Fibroblast of skin of right biceps (primary cell): ENCODE results near the gene CDYL2.
"Not testable (repeated sequence)": the region's sequence is repeated elsewhere in the genome, so short reads cannot be mapped to it uniquely, and the experiment has no call there.

Source experiments
- DNase-seq: peaks from one replicate; pipeline ENCODE4 v3.0.0-alpha.2; 2013

The CDYL2 gene

DNA sequence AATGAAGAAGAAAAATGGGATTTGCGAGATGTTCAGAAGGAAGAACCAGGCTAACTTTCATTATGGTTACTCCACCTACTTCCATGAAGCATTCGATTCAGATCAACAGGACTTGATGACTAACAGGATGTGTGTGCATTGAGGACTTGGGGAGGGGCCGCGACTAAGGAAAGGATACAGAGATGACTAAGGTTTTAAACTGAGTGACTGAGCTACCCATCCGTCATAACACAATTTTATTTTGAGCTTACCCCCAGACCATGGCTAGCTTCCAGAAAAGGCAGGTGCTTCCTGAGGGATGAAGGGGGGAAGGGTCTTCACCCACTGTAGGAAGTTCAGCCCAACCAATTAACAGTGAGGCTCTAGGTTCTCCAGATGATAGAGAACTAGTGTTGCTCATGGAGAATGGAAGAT, 2.5 kb upstream of the CDYL2 start:
- peak; percentile 87 for DNase-seq

DNA sequence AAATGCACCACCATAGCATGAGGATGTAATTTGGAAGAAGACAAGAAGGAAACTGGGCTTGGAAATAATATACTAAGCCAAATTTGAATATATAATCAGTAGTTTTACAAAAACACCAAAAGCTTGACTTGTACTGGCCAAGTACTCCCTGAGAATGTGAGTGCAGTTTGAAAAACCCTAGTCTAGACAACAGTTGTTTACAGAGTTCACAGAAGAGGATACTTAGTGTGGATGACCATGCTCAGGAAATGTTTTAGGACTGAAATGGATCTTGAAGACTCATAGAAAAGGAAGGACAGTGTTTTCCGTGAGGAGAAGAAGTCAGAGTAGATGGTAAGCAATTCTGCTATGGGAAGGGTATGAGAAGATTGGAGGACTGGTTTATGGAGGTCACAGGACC, 1.9 kb upstream of the CDYL2 start:
- DNase-seq: no peak

DNA sequence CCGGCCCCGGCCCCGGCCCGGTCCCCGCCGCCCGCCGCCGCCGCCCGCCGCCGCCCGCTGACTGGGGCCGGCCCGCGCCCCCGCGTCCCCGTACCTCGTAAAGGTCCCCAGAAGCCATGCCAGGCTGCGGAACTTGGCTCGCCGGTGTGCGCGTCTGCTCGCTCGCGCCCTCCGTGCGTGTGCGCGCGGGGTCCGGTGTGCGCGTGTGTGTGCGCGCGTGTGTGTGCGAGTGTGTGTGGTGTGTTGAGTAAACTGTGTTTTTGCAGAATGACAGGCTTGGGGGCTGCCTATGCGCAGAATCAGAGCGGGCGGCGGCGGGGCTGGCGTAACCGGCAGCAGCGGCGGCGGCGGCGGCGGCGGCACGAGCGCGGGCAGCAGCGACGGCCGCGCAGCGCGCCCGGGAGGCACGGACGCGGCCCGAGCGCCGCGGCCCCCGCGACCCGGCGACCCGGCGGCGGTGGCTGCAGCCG, 307 bp downstream of the CDYL2 start:
- peak; percentile 73 for DNase-seq

DNA sequence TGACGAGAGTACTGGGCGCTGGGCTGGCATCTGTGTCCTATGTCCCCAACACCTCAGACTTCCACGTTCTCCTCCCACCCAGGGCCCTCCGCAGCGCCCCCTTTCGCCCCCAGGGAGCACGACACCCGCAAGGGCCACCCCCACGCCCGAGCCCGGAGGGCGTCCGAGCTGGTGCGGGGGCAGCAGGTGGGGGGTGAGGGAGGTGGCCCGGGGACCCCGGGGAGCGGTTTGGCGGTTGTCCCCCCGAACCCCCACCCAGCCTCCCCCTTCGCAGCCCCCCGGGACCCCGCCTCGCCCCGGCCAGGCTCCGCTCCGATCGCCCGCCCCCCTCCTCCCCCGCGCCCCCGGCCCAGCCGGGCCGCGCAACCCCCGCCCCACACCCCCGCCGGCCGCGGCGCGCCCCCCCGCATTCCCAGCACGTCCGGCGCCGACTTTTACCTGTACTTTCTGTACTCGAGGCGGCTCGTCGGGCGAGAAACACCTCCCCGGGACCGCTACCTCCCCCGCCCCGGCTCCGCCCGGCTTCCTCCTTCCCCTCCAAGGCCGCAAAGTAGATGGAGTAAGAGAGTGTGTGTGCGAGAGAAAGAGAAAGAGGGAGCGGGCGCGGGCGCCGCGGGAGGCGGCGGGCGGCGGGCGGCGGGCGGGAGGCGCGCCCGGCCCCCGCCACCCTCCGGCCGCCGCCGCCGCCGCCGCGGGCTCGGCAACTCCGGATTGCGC, 901 bp downstream of the CDYL2 start:
- DNase-seq: peak; percentile 28

DNA sequence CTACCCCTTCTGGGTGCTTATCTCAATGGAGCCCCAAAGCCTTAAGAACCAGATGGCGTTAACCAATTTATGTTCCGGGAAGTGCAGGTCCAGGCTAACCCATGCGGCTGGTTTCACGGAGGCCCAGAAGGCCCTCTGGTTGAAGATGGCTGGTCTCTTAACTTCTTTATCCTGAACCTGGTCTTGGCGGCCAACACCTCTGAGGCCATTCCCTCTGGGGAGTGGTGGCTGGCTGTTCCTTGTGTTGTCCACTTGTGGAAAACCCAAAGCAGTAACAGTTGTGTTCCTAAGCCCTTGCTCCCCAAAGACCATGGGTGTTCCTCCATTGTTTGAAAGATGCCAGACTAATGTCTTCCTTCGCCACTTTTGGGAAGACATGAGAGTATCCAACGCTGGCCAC, 1.5 kb downstream of the CDYL2 start:
- no peak for DNase-seq

DNA sequence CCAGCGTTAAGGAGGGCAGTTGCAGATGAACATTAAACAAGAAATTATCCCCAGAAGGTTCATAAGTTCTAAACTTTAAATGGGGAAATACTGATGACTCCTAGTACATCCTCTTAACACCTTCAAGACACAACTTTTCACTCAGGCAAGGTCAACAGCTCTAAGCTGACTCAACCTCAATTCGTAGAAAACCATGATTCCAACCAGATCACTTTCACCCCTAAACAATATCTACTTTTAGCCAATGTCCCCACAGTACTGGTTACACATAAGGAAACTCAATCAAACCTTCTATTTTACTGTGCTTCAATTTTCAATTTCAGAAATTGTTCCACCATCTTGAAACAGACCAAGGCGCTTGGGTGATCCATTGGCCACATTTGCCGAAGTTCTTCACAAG, 2.3 kb downstream of the CDYL2 start:
- no peak for DNase-seq

DNA sequence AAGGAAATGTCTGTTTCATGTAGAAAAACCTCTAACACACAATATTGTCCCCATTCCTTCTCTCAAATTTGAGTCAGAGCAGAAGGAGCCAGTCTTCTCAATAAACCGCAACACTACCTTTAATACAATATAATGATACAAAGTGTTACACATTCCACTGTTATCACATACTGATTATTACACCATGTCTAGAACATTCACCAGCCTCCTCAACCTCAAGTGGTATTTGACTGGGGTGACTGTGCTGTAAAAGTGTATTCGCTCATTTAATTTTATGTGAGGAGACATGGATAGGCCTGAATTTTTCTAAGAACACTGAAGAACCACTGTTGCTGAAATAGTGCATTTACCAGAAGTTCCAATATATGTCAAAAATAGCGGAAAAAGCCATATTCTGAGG, 10.3 kb downstream of the CDYL2 start:
- DNase-seq: no peak

DNA sequence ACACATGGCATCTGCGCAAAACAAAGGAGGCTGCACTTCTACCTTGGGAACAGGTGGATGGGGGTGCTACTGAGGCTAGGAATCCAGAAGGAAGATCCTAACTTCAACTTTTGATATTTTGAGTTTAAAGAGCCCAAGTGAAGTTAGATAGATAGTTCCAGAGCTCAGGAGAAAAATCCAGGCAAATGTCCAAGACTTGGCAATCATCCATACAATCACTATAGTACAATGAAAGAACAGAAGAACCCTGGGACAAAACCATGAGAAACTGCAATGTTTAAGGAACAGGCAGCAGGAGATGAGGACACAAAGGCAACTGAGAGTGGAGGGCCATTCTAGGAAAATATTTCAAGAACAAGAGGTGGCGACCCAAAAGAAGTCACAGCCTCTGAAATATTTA, 12.4 kb downstream of the CDYL2 start:
- DNase-seq: peak; percentile 9

DNA sequence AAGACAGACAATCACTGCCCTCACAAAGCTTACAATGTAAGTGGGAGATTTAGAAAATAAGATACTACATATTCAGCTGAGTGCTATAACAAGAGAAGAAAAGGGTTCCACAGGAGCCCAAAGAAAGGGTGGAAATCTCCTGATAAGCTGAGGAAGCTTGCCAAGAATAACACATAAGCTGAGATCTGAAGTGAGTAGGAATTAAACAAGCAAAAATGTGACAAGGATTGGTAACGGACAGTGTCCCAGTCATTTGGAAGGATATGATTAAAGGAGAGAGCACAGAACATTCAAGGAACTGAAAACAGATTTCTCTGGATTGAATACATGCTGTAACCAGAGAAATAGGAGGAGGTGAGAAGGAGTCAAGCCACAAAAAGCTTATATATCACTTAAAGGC, 13.0 kb downstream of the CDYL2 start:
- no peak for DNase-seq

DNA sequence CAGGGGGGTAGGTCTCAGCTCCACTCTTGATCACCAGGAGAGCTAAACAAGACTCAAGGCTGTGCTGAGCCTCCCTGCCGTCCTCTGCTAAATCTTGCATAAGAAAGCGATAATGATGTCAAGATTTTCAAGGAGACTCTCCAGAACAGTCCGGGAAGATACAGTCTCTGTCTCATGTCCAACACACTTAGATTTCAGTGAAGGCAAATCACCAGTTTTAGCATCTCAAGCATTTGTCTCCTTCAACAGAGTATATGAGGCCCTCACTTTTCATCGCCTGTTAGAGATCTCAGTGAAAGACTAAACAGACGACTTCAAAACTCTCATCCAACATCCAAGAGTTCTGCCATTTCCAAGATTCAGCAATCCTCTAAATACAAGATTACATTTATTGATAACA, 13.6 kb downstream of the CDYL2 start:
- no peak for DNase-seq

DNA sequence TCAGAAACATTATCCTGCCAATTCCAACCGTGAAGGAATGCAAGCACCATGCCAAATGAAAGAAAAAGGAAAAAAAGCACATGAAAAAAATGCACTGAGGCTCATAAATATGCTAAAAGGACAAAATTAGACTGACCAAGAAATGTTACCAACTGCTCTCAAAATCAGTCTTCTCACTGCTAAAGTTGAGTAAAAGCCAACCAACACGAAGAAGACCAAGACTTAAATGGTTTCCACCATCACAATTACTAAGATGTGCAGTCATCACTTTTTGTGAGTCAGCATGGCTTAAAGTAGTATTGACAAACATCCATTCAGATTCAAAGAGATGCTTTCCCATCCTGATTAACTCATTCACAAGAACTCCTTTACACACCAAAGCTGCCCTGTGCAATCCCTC, 16.4 kb downstream of the CDYL2 start:
- peak; percentile 8 for DNase-seq

DNA sequence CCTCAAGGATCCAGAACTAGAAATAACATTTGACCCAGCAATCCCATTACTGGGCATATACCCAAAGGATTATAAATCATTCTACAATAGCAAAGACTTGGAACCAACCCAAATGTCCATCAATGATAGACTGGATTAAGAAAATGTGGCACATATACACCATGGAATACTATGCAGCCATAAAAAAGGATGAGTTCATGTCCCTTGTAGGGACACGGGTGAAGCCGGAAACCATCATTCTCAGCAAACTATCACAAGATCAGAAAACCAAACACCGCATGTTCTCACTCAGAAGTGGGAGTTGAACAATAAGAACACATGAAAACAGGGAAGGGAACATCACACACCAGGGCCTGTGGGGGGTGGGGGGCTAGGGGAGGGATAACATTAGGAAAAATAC, 17.8 kb downstream of the CDYL2 start:
- not testable (repeated sequence) for DNase-seq

DNA sequence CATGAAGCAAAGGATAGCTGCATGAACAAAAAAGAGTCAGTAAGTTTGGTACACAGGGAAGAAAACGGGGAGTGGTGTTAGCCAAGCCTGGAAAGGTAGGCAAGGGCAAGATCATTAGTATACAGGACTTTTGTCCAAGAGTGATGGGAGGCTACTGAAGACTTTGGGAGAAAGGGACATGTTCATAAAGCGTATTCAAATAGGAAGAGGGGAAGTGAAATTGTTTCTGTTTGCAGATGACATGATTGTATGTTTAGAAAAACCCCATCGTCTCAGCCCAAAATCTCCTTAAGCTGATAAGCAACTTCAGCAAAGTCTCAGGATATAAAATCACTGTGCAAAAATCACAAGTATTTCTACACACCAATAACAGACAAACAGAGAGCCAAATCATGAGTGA, 19.4 kb downstream of the CDYL2 start:
- DNase-seq: no peak

DNA sequence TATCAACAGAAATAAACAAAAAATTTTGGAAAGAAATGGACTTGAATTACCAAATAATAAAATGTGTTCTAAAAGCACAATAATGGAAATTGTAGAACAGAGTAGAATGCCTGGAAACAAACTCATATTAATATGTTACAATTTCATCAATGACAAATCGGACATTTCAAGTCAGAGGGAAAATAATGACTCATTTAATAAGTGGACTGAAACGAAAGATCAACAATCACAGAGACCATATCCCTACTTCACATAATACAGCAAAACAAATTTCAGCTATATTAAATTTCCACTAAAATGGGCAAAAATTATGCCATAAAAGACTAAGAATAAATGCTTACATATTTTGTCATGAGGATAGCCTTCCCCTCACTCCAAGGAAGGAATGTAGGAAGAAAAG, 25.7 kb downstream of the CDYL2 start:
- no peak for DNase-seq

DNA sequence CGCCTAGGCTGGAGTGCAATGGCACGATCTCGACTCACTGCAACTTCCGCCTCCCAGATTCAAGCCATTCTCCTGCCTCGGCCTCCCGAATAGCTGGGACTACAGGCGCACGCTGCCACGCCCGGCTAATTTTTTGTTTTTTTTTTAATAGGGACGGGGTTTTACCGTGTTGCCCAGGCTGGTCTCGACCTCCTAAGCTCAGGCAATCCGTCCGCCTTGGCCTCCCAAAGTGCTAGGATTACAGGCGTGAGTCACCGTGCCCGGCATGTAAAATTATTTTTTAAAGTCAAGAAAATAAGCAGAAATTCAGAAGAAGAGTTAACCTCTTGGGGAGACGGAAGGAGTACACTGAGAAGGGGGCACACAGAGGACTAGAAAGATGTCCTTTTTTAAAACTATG, 27.5 kb downstream of the CDYL2 start:
- no peak for DNase-seq

DNA sequence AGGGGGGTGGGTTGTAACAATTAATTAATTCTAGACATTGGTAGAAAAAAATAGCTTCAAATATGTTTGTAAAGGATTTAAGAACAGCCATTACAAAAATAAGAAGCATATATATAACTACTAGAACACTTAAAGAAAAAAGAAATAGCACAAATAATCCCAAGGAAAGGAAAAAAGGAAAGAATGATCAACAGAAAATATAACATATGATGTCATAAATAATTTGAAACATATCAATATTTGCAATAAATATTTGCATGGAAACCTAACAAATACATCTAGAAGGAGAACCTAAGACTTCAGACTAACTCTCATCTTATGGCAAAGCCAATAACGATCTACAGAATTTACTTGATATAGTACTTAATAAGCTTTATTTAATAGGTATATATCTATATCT, 28.9 kb downstream of the CDYL2 start:
- no peak for DNase-seq

DNA sequence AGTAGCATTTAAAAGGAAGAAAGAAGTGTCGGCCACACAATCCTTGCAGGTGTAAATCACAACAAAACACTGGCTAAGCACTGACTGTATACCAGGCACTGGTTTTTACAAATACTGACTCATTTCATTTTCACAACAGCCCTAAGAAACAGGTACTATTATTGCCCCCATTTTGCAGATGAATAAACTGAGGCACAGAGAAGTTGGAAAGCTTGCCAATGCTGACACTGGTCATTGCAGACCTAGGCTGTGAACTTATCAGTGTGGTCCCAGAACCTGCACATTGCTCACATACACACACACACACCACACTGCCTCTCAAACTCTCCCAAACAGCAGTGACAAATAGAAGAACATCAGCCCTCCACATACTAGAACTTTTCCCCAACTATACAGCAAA, 37.6 kb downstream of the CDYL2 start:
- DNase-seq: no peak

DNA sequence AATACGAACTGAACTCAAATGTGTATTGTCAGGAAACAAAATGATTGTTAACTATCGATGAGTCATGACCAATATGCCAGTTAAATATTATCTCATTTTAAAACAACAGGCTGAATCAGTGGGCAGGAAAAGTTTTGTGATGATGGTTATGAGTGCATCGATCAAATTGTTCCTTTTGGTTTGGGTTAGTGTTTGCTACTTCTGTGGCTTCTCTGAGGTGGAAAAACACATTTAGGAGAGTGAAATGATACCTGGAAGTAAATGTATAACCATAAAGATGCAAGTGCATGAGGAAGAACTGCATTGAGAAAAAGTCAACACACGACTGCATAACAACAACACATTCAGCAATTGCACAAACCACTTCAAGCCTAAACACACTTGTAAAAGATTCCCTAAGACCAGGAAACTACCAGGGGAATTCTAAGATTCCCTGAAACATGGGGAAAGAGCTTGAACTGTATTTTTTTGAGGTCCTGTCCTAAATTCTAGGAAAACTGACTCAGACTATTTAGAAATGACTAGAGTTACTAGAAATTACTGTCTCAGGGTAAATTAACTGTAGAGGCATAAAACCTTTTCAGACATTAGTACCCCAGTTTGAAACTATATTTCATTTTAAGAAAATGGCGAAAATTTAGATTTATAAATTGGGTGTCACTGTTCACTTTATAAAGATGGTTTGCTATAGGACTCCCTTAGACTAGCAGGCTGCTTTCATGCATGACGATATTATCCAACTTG, 44.8 kb downstream of the CDYL2 start:
- no peak for DNase-seq

DNA sequence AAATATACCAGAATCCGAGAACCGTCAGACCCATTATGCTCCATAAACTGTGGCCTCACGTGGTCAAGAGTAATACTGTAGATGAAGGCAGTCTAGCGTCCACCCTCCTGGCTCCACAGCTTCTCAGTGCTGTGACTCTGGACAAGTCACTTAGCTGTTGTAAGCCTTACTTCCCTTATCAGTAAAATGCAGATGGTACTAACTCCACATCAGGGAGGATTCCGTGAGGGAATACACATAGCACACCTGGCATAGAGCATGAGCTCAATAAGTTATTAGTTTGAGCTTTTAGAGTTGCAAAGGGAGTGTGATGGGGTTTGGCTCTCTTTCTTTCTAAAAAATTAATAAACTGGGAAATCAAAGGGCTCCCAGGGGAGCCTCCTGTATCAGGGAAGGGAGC, 49.9 kb downstream of the CDYL2 start:
- no peak for DNase-seq

DNA sequence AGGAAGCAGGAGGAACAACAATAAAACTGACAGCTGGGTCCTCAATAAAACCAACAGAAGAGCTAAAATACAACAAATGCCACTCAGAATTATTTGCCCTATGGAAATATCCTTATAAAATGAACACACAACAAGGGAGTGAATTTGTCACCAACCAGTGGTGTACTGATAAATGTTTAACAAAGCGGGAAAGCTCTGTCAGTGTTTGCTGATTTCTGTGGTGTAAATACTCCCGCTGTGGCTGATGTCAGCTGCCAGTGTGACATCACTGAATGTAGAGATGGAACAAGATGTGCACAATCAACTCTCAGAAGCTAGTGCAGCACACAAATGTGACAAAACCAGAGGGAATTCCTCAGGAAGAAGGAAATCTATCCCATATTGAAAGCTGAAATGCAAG, 51.9 kb downstream of the CDYL2 start:
- DNase-seq: no peak

DNA sequence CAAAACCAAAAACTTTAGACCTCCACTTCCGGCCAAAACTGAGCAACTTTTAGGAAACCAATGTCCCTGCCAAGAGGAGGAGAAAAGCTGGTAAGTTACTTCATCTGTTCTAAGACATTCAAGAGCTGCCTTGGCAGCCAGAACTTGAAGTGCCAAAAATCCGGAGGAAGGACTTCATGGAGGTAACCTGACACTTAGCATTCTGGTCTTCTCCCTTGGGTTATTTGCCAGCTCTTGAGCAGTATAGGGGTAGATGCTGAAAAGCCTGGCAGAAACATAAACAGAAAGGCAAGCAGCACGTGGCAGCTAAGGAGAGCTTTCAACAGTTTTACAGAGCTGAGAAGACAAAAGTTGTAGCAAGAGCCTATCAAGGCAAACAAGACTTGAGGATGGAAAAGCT, 53.2 kb downstream of the CDYL2 start:
- DNase-seq: peak; percentile 33

DNA sequence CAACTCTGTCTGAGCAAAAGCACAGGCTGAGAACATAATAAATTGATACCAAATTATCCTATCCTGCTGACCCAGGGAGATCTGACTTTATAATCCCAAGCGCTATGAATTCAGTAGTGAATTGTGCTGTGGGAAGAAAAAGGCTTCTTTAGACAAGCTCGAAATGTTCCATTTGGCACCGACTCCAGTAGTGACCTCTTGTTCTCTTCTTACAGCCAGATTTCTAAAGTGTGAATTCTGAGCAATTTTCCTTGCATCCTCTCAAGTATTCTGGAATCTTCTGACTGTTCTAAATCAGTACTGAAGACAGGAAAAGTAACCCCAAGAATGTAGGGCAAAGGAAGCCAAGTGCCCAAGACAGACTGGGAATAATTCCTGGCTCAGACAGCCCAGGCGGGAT, 58.2 kb downstream of the CDYL2 start:
- peak; percentile 10 for DNase-seq

DNA sequence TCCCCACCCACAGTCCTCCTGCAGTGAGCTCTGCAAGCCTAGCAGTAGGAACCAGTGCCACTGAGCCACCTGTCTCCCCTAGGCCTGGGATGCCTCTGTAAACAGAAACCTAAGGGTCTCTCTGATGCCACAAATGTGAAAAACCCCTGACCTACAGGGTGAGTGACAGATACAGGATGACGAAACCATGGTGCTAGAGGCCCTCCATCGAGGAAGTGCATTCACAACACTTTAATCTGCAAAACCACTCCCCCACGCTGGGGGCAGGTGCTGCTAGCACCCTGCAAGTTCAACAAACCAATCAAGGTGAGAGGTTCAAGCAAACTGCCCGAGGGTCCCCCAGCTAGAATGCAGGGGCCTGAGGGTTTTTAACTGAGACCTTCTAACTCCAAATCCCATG, 59.5 kb downstream of the CDYL2 start:
- DNase-seq: no peak

DNA sequence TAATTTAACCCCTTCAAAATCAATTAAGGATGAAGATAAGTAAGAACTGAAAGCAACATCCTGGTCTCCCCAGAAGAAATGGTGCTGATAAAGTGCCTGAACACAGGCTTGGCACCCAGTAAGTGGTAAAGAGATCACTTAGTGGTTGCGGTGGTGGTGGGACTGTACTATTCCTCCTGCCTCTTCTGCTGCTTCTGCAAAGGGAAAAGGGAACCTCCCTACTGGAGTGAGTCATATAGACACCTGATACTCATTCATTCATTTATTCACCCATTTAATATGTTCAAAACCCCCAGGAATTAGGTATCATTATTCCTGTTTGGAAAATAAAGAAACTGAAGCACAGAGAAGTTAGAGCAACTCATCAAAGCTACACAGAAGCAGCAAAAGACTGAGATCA, 60.6 kb downstream of the CDYL2 start:
- peak; percentile 8 for DNase-seq

DNA sequence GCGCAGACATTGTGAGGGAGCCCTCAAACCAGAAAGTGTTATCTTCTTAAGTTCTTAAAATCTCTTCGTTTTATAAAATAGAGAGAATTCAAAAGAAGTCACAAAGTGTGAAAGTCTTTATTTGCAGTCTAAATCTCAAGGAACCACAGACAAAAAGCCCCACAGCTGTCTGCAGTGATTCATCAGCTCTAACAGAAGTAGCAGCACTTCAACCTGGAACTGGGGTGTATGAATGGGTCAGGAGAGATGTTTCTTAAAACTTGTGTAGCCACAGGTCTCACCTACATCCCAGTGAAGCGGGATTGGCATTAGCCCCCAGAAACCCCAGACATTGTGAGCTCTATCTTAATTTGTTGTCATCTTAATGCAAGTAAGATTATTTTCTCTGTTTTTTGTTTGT, 61.1 kb downstream of the CDYL2 start:
- no peak for DNase-seq
